GM19455 (cell line): ENCODE measurements around the gene POLRMT.
A peak's percentile ranks its signal among the peaks of the same experiment; 100 is the strongest.
"Not testable (repeated sequence)": the region's sequence is repeated elsewhere in the genome, so short reads cannot be mapped to it uniquely, and the experiment has no call there.

Source experiments
- ATAC-seq: cut with Tn5 transposase; IDR thresholded peaks from one replicate; pipeline ENCODE4 v1.9.1; 2021; ENCODE audit not compliant: unreplicated experiment

POLRMT gene

GRCh38 chr19:633068-633785 is at the start of gene POLRMT:
POLRMT (minus strand) TSS chr19:633537; CDS start chr19:633512, 25 bp downstream.
- ATAC-seq = peak; percentile 63

- no peak for ATAC-seq
Observed at GRCh38 chr19:682678-683320, 49.5 kb upstream of the POLRMT start.

GRCh38 chr19:681029-682019 is 48.0 kb upstream of the POLRMT start:
- no peak for ATAC-seq

- ATAC-seq = peak; percentile 69
Observed at GRCh38 chr19:680287-681028, 47.1 kb upstream of the POLRMT start.

- ATAC-seq = peak; percentile 18
Observed at GRCh38 chr19:679418-680286, 46.3 kb upstream of the POLRMT start.

- no peak for ATAC-seq
Observed at GRCh38 chr19:678791-679388, 45.6 kb upstream of the POLRMT start.

- no peak for ATAC-seq
Observed at GRCh38 chr19:677601-678436, 44.5 kb upstream of the POLRMT start.

GRCh38 chr19:677201-677600 is 43.9 kb upstream of the POLRMT start:
- no peak for ATAC-seq

- ATAC-seq = no peak
Observed at GRCh38 chr19:676339-677105, 43.2 kb upstream of the POLRMT start, which contains the start of gene FSTL3. FSTL3 (plus strand) TSS chr19:676392; CDS start chr19:676424, 32 bp downstream.

- no peak for ATAC-seq
Observed at GRCh38 chr19:676007-676338, 42.6 kb upstream of the POLRMT start.

GRCh38 chr19:674282-675151 is 41.2 kb upstream of the POLRMT start:
- ATAC-seq = no peak

- ATAC-seq = no peak
Observed at GRCh38 chr19:670609-671075, 37.3 kb upstream of the POLRMT start.

- not testable (repeated sequence) for ATAC-seq
Observed at GRCh38 chr19:668675-669434, 35.5 kb upstream of the POLRMT start.

GRCh38 chr19:666985-667573 is 33.7 kb upstream of the POLRMT start:
- ATAC-seq = not testable (repeated sequence)

GRCh38 chr19:664913-665443 is 31.6 kb upstream of the POLRMT start:
- no peak for ATAC-seq
